GM18502 (cell line): Measurements from ENCODE around the gene LRRIQ1.
"Not testable (repeated sequence)": the region's sequence is repeated elsewhere in the genome, so short reads cannot be mapped to it uniquely, and the experiment has no call there.

Experiments
- ATAC-seq: cut with Tn5 transposase; IDR thresholded peaks from one replicate; pipeline ENCODE4 v1.9.1; 2021; ENCODE audit warnings: mild to moderate bottlenecking; ENCODE audit not compliant: unreplicated experiment, poor library complexity

LRRIQ1 gene, protein sequence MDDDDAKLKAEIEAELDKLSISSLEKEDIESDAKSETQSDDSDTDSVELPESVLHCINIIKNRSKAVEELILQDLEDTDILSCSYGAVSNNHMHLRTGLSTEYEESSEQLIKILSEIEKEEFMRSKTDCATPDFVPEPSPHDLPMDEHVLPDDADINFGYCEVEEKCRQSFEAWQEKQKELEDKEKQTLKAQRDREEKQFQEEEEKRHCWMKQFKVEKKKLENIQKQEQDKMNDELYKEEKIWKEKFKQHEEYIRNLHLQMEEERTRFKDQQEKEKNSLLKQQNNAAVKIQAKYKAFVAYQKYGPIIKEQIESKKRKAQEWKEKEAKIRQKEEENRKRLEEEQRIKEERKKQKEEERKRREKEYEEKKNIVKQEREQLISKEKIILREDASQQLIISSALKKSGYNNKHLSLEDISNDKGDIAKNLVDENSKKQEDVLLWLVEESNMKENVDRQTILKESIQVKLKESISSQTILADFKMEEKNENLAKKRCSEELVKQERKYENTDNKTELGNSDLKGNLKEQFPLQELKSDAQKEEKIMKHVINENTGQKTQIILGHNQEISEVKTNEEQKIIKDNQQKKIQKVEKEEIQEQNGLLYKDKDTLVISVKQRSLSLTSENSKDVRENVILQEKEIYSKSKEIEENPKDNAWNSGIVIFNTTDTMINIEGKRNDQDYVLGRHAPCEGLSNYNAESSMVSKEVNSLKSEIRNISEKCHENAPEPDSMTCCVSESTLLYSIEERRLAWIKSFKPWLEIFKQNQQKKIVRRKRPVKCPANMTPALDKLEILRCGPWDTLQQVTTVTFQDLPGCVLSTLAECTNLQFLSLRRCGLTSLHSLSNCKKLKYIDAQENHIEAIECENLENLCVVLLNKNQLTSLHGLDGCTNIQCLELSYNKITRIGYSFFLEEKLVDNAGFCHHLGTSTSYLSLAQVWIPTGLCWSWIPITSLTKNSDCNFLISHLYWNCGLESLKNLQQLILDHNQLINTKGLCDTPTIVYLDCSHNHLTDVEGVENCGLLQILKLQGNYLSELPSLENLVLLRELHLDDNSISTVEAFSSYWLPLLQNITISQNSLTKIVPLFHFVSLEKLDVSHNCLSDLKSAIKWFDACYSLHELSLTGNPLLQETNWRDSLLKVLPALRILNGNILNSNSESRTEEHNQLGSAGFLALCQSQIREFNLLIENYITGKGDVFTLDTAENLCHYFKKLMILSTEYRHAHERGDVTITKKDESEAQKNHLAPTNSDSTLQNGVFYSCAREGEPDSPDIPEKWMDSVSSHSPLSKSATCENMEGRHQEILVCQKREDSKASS (N-terminal part only)

DNA sequence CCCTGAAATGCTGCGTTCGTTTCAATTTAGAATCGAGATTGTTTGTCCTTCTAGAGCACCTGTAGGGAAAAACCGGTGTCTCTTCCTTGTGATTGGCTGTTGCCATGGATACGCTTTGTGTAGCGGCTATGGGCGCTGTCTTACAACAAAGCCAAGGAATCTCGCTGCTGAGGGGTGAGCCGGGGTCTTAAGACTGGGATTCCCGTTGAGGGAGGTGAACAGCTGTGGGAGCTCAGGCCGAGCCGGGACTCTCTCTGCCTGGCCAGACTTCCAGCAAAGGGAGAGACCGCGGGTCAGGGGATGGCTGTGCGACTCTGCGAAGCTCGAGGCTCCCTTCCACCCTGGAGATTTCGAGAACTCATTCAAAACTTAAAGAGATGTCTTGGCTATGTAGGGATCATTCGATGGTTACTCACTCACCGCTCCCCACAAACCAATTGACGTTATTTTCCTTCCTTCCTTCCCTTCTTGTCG lies at the start of gene LRRIQ1, which contains the start of gene TSPAN19:
TSS of gene LRRIQ1 (plus strand) at position 118 of the 474 bp plus-strand sequence. CDS start 1,826 bp downstream, outside the sequence.
TSS of gene TSPAN19 (minus strand) at position 44 of the 474 bp plus-strand sequence. CDS start 6,331 bp downstream, outside the sequence.
- ATAC-seq = peak; percentile 99

DNA sequence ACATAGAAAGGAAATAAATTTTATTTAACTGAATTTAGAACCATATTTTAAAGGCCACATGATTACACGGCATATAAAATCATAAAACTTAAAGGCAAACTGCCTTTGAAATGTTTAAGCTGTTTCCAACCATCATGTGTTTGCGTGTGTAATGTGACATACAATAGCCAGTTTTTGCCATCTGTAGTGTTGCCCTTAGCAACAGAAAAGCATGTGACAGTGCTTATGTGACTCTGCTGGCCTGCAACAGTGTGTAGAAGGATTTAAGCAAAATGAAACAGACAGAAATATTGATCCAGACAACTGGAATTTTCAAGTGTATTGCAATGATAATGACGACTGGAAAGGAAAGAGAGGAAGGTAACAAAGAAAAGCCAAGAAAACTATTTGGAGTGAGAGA lies 49.6 kb upstream of the LRRIQ1 start:
- no peak for ATAC-seq

DNA sequence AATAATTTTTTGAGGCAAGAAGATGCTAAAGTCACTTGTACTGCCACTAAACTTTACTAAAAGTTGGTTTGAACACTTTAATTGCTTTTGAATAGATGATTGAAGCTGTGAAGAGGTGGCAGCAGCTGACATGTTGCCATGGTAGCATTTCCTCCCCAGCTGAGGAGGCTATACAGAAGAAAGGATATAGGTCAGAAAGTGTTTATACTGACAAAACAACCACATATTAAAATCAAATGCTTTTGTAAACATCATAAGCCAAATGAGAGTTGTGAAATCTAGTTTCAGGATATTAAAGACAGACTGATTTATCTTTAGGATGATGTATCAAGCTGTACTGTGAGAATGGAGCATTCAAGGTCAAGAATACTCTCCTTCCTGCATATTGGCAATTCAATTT lies 41.7 kb upstream of the LRRIQ1 start:
- ATAC-seq = no peak

DNA sequence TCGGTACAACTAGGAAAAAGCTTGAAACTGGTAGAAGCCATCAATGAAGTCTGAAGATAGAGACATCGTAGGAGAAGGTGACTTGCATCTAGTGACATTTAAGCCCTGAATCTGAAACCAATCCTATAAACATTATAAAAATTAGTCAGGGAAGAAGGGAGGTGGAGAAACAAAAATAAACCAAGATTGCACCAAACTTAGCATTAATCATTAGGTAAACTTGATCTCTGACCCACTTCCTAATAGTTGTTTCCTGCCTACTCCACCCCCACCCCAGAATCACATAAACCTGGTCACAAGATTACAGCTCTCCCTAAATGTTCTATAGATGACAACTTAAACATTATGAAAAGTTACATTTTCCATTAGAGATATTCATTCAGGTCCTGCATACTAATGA lies 40.5 kb upstream of the LRRIQ1 start:
- ATAC-seq = no peak

DNA sequence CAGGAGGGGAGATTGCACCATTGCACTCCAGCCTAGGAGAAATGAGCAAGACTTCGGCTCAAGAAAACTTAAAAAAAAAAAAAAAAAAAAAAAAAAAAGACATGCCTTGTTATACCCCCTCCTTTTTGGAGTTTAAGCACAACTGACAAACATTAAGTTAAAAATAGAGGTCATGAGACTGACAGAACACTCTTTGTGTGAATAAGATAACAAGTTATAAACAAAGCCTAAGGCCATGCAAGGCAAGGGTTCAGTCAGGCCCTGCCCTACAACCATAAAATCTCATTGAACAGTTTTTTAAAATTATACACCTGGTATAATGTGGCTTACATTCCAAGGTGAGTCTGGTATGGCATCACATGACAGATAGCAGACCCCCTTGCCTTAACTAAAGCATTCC lies 39.4 kb upstream of the LRRIQ1 start:
- ATAC-seq = no peak

DNA sequence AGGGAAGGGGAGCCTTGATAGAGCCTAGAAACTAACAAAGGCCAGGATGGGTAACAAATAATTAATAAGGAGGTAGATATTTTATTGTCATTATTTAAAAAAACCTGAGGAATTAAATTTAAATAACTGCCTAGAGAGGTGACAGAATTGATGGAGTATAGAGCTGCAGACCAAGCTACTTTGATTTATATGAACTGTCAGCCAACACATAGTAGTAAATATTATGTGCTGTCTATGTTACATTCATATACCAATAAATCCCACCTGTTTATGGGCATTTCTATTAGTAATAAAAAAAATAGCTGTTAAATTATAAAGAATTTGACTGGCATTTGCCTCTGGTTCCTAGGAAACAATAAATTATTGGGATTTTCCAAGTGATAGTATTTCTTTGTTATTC lies 37.8 kb upstream of the LRRIQ1 start:
- no peak for ATAC-seq

DNA sequence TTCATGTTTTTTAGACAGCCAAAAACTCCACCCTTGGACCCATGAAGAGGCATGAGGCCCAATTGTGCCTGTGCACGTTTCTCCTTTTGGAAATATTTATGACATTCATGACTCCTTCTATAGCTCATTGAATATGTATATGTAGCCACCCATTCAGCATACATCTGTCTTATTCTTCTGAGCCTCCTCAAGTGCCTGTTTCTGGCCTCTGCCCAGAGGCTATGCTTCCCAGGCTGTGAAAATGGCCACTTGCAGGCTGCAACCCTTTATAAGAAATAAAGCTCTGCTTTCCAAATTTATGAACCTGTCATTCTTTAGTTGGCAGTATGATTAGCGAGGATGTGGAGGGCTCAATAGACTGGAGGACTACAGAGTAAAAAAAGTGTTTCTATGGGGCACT lies 35.4 kb upstream of the LRRIQ1 start:
- ATAC-seq = no peak

DNA sequence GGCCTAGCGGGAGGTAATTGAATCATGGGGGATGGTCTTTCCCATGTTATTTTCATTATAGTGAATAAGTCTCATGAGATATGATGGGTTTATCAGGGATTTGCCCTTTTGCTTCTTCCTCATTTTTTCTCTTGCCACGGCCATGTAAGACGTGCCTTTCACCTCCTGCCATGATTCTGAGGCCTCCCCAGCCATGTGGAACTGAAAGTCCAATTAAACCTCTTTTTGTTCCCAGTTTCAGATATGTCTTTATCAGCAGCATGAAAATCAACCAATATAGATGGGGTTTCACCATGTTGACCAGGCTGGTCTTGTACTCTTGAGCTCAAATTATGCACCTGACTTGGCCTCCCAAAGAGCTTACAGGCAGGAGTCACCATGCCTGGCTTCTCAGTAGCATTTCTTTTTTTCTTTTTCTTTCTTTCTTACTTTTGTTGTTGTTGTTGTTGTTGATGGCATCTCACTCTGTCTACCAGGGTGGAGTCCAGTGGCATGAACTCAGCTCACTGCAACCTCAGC lies 33.3 kb upstream of the LRRIQ1 start:
- no peak for ATAC-seq

DNA sequence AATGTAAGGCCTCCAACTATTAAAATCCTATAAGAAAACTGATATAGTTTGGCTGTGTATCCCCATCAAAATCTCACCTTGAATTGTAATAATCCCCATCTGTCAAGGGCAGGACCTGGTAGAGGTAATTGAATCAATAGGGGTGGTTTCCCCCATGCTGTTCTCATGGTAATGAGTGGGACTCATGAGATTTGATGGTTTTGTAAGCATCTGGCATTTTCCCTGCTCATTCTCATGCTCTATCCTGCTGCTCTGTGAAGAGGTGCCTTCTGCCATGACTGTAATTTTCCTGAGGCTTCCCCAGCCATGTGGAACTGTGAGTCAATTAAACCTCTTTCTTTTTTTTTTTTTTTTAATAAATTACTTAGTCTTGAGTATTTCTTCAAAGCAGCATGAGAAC lies 31.9 kb upstream of the LRRIQ1 start:
- no peak for ATAC-seq

DNA sequence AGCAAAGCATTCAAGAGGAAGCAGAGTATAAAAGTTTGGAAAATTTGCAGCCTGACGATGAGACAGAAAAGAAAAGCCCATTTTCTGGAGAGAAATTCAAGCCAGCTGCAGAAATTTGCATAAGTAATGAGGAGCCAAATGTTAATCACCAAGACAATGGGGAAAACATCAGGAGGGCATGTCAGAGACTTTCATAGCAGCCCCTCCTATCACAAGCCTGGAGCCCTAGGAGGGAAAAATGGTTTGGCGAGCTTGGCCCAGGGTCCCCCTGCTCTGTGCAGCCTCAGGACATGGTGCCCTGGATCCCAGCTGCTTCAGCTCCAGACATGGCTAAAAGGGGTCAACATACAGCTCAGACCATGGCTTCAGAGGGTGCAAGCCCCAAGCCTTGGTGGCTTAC lies 31.1 kb upstream of the LRRIQ1 start:
- ATAC-seq = not testable (repeated sequence)

DNA sequence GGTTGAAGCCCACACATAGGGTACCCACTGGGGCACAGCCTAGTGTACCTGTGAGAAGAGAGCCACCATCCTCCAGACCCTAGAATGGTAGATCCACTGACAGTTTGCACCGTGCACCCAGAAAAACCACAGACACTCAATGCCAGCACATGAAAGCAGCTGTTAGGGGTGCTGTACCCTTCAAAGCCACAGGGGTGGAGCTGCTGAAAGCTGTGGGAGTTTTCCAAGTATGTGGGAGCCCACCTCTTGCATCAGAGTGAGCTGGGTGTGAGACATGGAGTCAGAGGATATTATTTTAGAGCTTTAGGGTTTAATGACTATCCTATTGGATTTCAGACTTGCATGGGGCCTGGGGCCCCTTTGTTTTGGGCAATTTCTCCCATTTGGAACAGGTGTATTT lies 30.5 kb upstream of the LRRIQ1 start:
- ATAC-seq = no peak

DNA sequence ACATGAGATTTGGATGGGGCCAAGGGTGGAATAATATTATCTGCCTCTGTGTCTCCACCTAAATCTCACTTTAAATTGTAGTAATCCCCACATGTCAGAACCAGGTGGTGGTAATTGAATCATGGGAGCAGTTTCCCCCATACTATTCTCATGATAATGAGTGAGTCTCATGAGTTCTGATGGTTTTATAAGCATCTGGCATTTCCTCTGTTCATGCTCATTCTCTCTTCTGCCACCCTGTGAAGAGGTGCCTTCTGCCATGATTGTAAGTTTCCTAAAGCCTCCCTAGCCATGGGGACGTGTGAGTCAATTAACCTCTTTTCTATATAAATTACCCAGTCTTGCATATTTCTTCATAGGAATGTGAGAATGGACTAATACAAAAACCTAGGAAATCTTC lies 29.9 kb upstream of the LRRIQ1 start:
- no peak for ATAC-seq

DNA sequence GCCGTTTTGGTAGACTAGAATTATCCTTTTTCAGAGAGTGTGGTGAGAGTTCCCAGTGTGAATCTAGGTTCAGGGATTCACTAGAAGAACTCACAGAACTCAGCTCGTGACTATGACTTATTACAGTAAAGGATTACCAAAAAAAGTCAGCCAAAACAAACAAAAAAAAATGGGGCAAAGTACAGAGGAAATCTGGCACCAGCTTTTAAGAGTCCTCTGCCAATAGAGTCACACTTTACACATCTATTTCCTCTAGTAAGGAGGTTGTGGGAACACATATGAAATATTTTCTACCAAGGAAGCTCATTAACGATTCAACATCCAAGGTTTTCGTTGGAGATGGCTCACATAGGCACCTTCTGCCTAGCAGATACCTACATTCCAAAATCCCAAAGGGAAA lies 28.3 kb upstream of the LRRIQ1 start:
- ATAC-seq = no peak

DNA sequence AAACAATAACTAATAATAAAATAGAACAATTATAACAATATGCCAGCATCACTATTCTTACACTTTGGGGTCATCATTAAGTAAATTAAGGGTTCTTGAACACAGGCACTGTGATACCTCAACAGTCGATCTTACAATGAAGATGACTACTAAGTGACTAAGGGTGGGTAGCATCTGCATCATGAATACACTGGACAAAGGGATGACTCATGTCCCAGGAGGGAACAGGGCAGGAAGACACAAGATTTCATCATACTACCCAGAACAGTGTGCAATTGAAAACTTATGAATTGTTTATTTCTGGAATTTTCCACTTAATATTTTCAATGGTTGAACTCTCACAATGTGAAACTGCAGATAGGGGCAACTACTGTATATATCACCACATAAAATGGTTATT lies 19.7 kb upstream of the LRRIQ1 start:
- ATAC-seq = no peak

DNA sequence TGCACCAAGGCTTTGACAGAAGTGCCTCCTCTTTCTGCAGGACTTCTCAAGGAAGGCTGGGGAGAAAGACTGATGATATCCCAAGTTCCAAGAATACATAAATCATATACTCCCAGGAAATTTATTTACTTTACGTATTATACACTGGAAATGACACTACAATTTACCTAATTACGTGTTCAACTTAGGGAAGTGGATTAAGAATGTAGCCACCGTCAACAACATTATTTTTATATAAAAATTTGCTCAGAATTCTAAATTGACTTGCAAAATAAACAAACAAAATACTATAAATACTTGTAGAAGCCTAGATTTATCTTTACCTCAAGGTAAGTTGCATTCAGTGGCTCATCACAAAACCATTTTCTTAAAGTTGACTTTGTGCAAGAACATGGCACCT lies 19.0 kb upstream of the LRRIQ1 start:
- no peak for ATAC-seq

DNA sequence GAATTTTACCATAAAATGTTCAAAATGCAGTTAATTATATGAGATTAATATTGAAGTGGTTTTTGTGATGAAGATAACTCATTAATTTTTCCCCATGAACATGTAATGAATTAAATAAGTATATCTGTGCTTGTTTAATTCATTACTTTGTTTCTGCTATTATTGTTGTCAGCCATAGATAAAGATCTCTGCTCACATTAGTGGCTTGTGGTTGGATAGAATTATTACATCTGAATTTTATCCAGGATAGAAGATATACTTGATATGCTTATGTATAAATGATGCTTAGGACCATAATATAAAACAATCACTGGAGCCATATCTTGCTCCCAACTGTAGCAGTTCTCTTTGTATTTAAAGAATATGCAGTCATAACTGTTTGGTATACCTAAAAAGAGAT lies 18.5 kb upstream of the LRRIQ1 start:
- ATAC-seq = no peak

DNA sequence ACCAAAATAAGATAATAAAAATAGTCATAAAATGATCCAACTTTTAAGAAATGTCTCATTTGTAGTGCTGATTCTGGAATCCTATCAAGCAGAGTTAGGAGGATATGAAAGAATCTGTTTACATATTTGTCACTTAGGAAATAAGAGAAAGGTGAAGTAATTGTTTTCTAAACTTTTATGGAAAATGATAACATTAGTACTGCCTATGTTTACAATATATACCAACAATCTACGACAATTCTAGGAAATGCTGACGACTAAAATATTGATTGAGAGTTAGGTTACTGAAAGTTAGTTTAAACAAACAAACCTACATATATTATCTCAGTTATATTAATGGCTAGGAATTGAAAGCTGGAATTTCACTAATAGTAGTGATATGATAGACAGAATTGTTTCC lies 18.1 kb upstream of the LRRIQ1 start:
- ATAC-seq = no peak

DNA sequence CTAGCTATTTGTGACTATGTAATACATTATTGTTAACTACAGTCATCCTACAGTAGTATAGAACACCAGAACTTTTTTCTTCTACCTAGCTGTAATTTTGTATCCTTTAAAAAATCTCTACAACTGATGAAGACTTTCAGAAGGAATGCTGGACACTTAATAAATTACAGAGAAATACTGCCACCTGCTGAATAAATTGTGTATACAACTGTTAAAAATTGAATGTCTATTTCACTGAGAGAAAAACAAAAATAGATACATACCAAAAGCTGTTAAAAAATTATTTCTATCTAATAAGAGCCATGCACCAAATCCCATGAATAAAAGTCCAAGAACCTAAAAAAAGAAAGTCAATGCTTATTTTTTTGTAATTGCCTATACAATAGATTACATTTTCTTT lies 6.7 kb upstream of the LRRIQ1 start:
- no peak for ATAC-seq

DNA sequence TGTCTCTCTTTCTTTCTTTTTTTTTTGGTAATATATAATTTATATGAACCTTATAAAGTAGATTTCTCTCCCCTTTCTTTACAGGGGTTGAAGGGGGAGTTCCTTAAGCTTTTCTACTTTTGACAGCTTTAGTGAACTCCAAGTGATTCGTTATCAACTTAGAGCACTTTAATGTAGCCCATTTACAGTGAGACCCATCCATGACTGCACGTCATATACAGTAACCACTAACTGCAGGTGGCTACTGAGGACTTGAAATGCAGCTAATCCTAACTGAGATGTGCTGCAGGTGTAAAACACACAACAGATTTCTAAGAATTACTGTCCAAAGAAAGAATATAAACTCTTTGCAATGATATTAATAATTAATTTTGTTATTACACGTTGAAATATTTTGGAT lies 582 bp downstream of the LRRIQ1 start:
- ATAC-seq = no peak

DNA sequence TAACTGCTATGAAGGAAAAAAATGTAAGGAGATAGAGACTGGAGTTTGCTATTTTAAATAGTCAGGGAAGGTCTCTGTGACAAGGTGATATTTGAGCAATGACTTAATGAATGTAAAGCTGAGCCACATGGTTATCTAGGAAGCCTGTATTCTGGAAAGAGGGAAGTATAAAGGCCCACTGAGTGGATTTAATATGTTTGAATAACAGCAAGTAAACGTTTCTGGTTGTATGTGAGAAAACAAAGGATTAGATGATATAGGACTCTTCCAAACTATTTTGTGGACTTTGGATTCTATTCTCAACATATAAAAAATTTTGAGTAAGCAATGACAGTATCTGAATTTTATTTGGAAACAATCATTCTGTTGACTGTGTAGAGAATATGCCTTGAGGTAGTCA lies 5.2 kb downstream of the LRRIQ1 start:
- ATAC-seq = no peak
